Globus pallidus (tissue), 1 donor: ENCODE results near the gene CLSTN1.

Experiments used
- DNase-seq: peaks from one replicate; pipeline ENCODE4 v3.0.0-alpha.2; 2015; ENCODE audit warnings: low spot score

CLSTN1 gene

GRCh38 chr1:9680091-9680490, 143.7 kb downstream of the CLSTN1 start:
- DNase-seq, result no peak
